ENCODE data around the gene CD300LD. TPM values are rescaled to one million over a fixed set of nuclear protein-coding genes. Genes with fewer than 3 reads are reported as not detected.

The CD300LD gene
- total RNA-seq, 1 experiment from 2014 or later = not detected

DNA sequence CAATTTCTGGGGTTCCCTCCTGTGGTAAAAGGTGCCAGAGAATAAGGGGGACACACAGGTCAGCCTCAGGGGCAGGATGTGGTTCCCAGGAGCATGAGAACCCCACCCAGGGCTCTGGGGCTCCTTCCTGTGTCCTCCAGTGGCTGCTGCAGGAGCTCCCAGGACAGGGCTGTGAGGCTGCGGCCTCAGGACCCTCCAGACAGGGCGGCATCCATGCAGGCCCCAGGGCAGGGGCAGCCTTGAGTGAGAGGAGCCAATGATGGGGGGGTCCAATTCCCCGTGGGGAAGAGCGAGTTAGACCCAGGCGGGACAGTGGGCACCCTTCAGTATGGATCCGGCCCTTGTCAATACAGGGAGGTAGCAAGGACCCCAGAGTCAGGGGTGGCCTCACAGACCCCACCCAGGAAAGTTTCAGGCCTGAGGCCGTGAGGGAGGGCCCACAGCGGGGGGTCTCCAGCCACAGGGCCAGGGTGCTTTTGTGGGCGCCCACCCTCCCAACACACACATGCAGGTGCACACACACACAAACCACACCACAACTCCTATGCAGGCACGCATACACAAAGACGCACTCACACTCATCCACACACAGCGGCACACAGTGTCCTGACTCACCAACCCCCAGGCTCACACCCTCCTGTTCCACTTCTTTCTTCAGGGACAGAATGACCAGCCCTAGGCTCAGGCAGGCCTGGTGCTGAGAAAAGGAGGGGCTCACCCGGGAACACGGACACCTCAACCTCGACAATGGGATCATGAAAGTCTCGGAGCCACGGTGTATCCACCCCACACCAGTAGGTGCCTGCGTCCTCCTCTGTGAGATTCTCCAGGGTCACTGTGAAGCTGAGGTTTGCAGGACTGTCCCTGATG lies 48.0 kb downstream of the CD300LD start:
- no peaks in the 10 kb centered on the region for H3K4me1 ChIP-seq (ENCODE audit: control insufficient read depth, insufficient read depth, low read length)
- intact Hi-C loops (cut with micrococcal nuclease; ENCODE audit: unreplicated experiment) = no loop called here
- in situ Hi-C loops (cut with HindIII; ENCODE audit: low pct_unique_long_range_greater_than_20kb, low sequenced_read_pairs) = no loop called here
- CTCF ChIA-PET = no interaction called here
- no peaks in the 10 kb centered on the region for H3K27me3 ChIP-seq (ENCODE audit: control insufficient read depth, insufficient read depth, low read length)
- DNase-seq (ENCODE audit: low read depth, low spot score) (no peak), ATAC-seq (0 out of 2 replicates have a peak, but pooled peaks have one; percentile 22)
- no peaks in the 10 kb centered on the region for H3K36me3 ChIP-seq (ENCODE audit: control insufficient read depth, insufficient read depth, low read length)
- no peaks in the 10 kb centered on the region for H3K9me3 ChIP-seq (ENCODE audit: control insufficient read depth, insufficient read depth, low read depth, low read length)
- no peak overlapping the region for H3K27ac ChIP-seq (ENCODE audit: low read length)
- POLR2A ChIA-PET = no interaction called here
- BruUV-seq (replicated peaks) = no TSS peak
- H3K4me3 ChIP-seq (ENCODE audit: low read depth in 2 of 2, low read length in 2 of 2) = no peak overlapping the region
- TF ChIP-seq, protein P1, sequence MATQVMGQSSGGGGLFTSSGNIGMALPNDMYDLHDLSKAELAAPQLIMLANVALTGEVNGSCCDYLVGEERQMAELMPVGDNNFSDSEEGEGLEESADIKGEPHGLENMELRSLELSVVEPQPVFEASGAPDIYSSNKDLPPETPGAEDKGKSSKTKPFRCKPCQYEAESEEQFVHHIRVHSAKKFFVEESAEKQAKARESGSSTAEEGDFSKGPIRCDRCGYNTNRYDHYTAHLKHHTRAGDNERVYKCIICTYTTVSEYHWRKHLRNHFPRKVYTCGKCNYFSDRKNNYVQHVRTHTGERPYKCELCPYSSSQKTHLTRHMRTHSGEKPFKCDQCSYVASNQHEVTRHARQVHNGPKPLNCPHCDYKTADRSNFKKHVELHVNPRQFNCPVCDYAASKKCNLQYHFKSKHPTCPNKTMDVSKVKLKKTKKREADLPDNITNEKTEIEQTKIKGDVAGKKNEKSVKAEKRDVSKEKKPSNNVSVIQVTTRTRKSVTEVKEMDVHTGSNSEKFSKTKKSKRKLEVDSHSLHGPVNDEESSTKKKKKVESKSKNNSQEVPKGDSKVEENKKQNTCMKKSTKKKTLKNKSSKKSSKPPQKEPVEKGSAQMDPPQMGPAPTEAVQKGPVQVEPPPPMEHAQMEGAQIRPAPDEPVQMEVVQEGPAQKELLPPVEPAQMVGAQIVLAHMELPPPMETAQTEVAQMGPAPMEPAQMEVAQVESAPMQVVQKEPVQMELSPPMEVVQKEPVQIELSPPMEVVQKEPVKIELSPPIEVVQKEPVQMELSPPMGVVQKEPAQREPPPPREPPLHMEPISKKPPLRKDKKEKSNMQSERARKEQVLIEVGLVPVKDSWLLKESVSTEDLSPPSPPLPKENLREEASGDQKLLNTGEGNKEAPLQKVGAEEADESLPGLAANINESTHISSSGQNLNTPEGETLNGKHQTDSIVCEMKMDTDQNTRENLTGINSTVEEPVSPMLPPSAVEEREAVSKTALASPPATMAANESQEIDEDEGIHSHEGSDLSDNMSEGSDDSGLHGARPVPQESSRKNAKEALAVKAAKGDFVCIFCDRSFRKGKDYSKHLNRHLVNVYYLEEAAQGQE (IDR thresholded peaks at IDR 0.05; ENCODE audit: insufficient read depth in 1 of 2, low read depth in 2 of 2, low read length in 1 of 2) = no peak
- TF ChIP-seq, protein P2, sequence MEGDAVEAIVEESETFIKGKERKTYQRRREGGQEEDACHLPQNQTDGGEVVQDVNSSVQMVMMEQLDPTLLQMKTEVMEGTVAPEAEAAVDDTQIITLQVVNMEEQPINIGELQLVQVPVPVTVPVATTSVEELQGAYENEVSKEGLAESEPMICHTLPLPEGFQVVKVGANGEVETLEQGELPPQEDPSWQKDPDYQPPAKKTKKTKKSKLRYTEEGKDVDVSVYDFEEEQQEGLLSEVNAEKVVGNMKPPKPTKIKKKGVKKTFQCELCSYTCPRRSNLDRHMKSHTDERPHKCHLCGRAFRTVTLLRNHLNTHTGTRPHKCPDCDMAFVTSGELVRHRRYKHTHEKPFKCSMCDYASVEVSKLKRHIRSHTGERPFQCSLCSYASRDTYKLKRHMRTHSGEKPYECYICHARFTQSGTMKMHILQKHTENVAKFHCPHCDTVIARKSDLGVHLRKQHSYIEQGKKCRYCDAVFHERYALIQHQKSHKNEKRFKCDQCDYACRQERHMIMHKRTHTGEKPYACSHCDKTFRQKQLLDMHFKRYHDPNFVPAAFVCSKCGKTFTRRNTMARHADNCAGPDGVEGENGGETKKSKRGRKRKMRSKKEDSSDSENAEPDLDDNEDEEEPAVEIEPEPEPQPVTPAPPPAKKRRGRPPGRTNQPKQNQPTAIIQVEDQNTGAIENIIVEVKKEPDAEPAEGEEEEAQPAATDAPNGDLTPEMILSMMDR (IDR thresholded peaks at IDR 0.05) = no peak
- TF ChIP-seq TCF7L2 (IDR thresholded peaks at IDR 0.05; ENCODE audit: low read depth, low read length) (no peak), SIN3A (IDR thresholded peaks at IDR 0.05; ENCODE audit: borderline replicate concordance, insufficient read depth, low read depth, low read length) (no peak), POLR2AphosphoS5 (IDR thresholded peaks at IDR 0.05; ENCODE audit: low read depth, low read length) (no peak)

DNA sequence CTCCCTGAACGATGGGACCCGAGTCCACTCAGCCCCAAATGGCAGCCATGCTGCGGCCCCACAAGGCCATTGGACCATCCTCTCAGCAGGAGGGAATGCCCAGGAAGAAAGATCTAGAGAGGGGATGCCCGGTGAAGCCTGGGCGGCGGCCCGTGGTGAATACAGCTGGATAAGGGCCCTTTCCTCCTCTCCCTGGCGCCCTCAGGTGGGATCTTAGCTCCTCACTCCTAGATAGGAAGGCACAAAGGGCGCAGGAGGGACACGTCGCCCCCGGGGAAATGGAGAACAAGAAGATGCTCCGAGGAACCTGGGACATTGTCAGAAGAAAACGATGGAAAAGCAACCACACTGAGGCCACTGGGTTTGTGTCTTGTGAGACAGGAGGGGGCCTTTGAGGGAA lies 48.7 kb downstream of the CD300LD start:
- Histone ChIP-seq H3K9me3 (ENCODE audit: control insufficient read depth, insufficient read depth, low read depth, low read length) (no peaks in the 10 kb centered on the region), H3K27me3 (ENCODE audit: control insufficient read depth, insufficient read depth, low read length) (no peaks in the 10 kb centered on the region; the same call in 1 of the 2 replicates), H3K36me3 (ENCODE audit: control insufficient read depth, insufficient read depth, low read length) (no peaks in the 10 kb centered on the region), H3K4me1 (ENCODE audit: control insufficient read depth, insufficient read depth, low read length) (no peaks in the 10 kb centered on the region), H3K27ac (ENCODE audit: low read length) (no peak overlapping the region), H3K4me3 (ENCODE audit: low read depth in 2 of 2, low read length in 2 of 2) (no peak overlapping the region)
- intact Hi-C loops (cut with micrococcal nuclease; ENCODE audit: unreplicated experiment) (no loop called here), in situ Hi-C loops (cut with HindIII; ENCODE audit: low pct_unique_long_range_greater_than_20kb, low sequenced_read_pairs) (no loop called here)
- no TSS peak for BruUV-seq (replicated peaks)
- TF ChIP-seq, protein P2 (IDR thresholded peaks at IDR 0.05) = no peak
- no peak for TF ChIP-seq SIN3A (IDR thresholded peaks at IDR 0.05; ENCODE audit: borderline replicate concordance, insufficient read depth, low read depth, low read length)
- TF ChIP-seq, protein P1 (IDR thresholded peaks at IDR 0.05; ENCODE audit: insufficient read depth in 1 of 2, low read depth in 2 of 2, low read length in 1 of 2) = no peak
- TF ChIP-seq TCF7L2 (IDR thresholded peaks at IDR 0.05; ENCODE audit: low read depth, low read length) = no peak
- TF ChIP-seq POLR2AphosphoS5 (IDR thresholded peaks at IDR 0.05; ENCODE audit: low read depth, low read length) = no peak
- ChIA-PET CTCF (interaction anchor here (0.5 kb wide), 1 partner anchor 44 kb away, joined by 3 read pairs; no protein-coding TSS in a partner anchor), POLR2A (no interaction called here)
- ATAC-seq (no peak), DNase-seq (ENCODE audit: low read depth, low spot score) (no peak)

Measured in Panc1 (cell line).